HepG2 (cell line): Measurements from ENCODE around the gene GEMIN2. TPM values are rescaled to one million over a fixed set of nuclear protein-coding genes. Genes with fewer than 3 reads are reported as not detected.

ENCODE experiments used
- ATM ChIP-seq: fragments of 450-650 bp; IDR thresholded peaks from 2 replicates; pipeline ENCODE4 v1.7.1; 2017; ENCODE audit warnings: mild to moderate bottlenecking, borderline replicate concordance
- FOSL2 ChIP-seq: sonication (generic); formaldehyde crosslinking; IDR thresholded peaks from 2 replicates; pipeline ENCODE4 v1.4.0; 2020; ENCODE audit warnings: missing genetic modification reagents
- GABPB1 ChIP-seq: IDR thresholded peaks from 2 replicates; pipeline ENCODE4 v1.6.1; 2016; ENCODE audit warnings: mild to moderate bottlenecking, missing genetic modification reagents, moderate library complexity, missing compliant biosample characterization
- HES4 ChIP-seq: sonication (generic); formaldehyde crosslinking; IDR thresholded peaks from 2 replicates; pipeline ENCODE4 v1.9.0; 2021; ENCODE audit warnings: mild to moderate bottlenecking, missing genetic modification reagents, borderline replicate concordance
- KAT2B ChIP-seq: fragments of 150-350 bp; IDR thresholded peaks from 2 replicates; pipeline ENCODE4 v1.6.1; 2014; ENCODE audit warnings: low read depth, low read length, borderline replicate concordance
- MXD4 ChIP-seq: IDR thresholded peaks from 2 replicates; pipeline ENCODE4 v1.6.1; 2016; ENCODE audit warnings: mild to moderate bottlenecking, missing biosample characterization, missing genetic modification reagents
- PAX8 ChIP-seq: sonication (generic); formaldehyde crosslinking; IDR thresholded peaks from 2 replicates; pipeline ENCODE4 v1.8.0; 2022; ENCODE audit warnings: mild to moderate bottlenecking, missing genetic modification reagents, borderline replicate concordance
- RARA ChIP-seq: IDR thresholded peaks from 2 replicates; pipeline ENCODE4 v1.6.1; 2016; ENCODE audit warnings: missing genetic modification reagents, missing compliant biosample characterization
- RXRB ChIP-seq: IDR thresholded peaks from 2 replicates; pipeline ENCODE4 v1.6.1; 2016; ENCODE audit warnings: borderline replicate concordance, missing genetic modification reagents, missing compliant biosample characterization
- SNAPC2 ChIP-seq: sonication (generic); formaldehyde crosslinking; IDR thresholded peaks from 2 replicates; pipeline ENCODE4 v1.8.1; 2022; ENCODE audit warnings: mild to moderate bottlenecking, missing genetic modification reagents
- TBL1XR1 ChIP-seq: fragments of 150-350 bp; IDR thresholded peaks from 2 replicates; pipeline ENCODE4 v1.6.1; 2014; ENCODE audit warnings: borderline replicate concordance, low read length; ENCODE audit not compliant: partially characterized antibody
- WIZ ChIP-seq: sonication (generic); formaldehyde crosslinking; IDR thresholded peaks from 2 replicates; pipeline ENCODE4 v1.5.1; 2020; ENCODE audit warnings: mild to moderate bottlenecking, missing genetic modification reagents
- XRCC5 ChIP-seq: fragments of 200-400 bp; formaldehyde crosslinking; optimal IDR thresholded peaks from 2 replicates; pipeline ENCODE3; 2017; ENCODE audit warnings: mild to moderate bottlenecking, low read length
- ZBTB10 ChIP-seq: sonication (generic); formaldehyde crosslinking; IDR thresholded peaks from 2 replicates; pipeline ENCODE4 v1.4.0; 2020; ENCODE audit warnings: missing genetic modification reagents, borderline replicate concordance
- ZFP37 ChIP-seq: sonication (generic); formaldehyde crosslinking; IDR thresholded peaks from 2 replicates; pipeline ENCODE4 v1.4.0; 2020; ENCODE audit warnings: missing genetic modification reagents, borderline replicate concordance
- ZNF282 ChIP-seq: fragments of 450-650 bp; IDR thresholded peaks from 2 replicates; pipeline ENCODE4 v1.6.1; 2018; ENCODE audit not compliant: partially characterized antibody
- ZNF570 ChIP-seq: sonication (generic); formaldehyde crosslinking; IDR thresholded peaks from 2 replicates; pipeline ENCODE4 v1.4.0; 2020; ENCODE audit warnings: mild to moderate bottlenecking, missing genetic modification reagents, borderline replicate concordance
- ZNF781 ChIP-seq: sonication (generic); formaldehyde crosslinking; IDR thresholded peaks from 2 replicates; pipeline ENCODE4 v1.5.1; 2020; ENCODE audit warnings: borderline replicate concordance, mild to moderate bottlenecking, missing genetic modification reagents; ENCODE audit errors: not compliant biosample characterization
- ZSCAN21 ChIP-seq: sonication (generic); formaldehyde crosslinking; IDR thresholded peaks from 2 replicates; pipeline ENCODE4 v1.8.0; 2022; ENCODE audit warnings: mild to moderate bottlenecking, missing genetic modification reagents, moderate library complexity, borderline replicate concordance
- polyA plus RNA-seq, 8 experiments: library from polyadenylated mRNA; depleted of rRNA in 3 of 8; stranded (reverse) in 7 of 8; unstranded in 1 of 8; fragments of >200 nt; fragmentation: Illumina TruSeq in 4 of 8; extraction: Trizol in 4 of 8; gene quantifications; 2 replicates each; pipeline versions ENCODE4 v1.2.1 to v1.2.3, GENCODE V29; 2011 to 2016; ENCODE audit warnings: low read depth in 4 of 8, missing spikeins in 1 of 8, mixed read lengths in 1 of 8; ENCODE audit not compliant: insufficient read depth in 1 of 8
- total RNA-seq, 5 experiments: library from RNA; depleted of rRNA; stranded (reverse); fragments of >200 nt; fragmentation: Illumina TruSeq; extraction: Trizol; gene quantifications; 2 replicates each; pipeline ENCODE4 v1.2.3, GENCODE V29; 2016; ENCODE audit warnings: low read depth in 1 of 5
- TF ChIP-seq, protein P1 (sequence below): sonication (generic); formaldehyde crosslinking; IDR thresholded peaks from 2 replicates; pipeline ENCODE4 v1.5.1; 2020; ENCODE audit warnings: missing genetic modification reagents, mild to moderate bottlenecking, borderline replicate concordance
- TF ChIP-seq, protein P2 (sequence below): sonication (generic); formaldehyde crosslinking; IDR thresholded peaks from 2 replicates; pipeline ENCODE4 v1.9.0; 2022; ENCODE audit warnings: missing genetic modification reagents, mild to moderate bottlenecking, borderline replicate concordance
- TF ChIP-seq, protein P3 (sequence below): IDR thresholded peaks from 2 replicates; pipeline ENCODE4 v1.6.1; 2016; ENCODE audit warnings: missing biosample characterization, missing genetic modification reagents, low read depth

Gene GEMIN2
- total and polyA plus RNA-seq, 2 of the 13 experiments (the other 11 are each of a cell fraction or from before 2014, with no cell fraction given) = 54.8 to 110 TPM

GRCh38 chr14:39102265-39102968, 11.7 kb upstream of the GEMIN2 start (continued):
- no peak for TF ChIP-seq ZFP37 (CRISPR knock-in tag)
- no peak for TF ChIP-seq SNAPC2 (CRISPR knock-in tag)
- no peak; the same call in 1 of the 2 replicates for TF ChIP-seq ZSCAN21 (CRISPR knock-in tag)
- TF ChIP-seq, protein P1, sequence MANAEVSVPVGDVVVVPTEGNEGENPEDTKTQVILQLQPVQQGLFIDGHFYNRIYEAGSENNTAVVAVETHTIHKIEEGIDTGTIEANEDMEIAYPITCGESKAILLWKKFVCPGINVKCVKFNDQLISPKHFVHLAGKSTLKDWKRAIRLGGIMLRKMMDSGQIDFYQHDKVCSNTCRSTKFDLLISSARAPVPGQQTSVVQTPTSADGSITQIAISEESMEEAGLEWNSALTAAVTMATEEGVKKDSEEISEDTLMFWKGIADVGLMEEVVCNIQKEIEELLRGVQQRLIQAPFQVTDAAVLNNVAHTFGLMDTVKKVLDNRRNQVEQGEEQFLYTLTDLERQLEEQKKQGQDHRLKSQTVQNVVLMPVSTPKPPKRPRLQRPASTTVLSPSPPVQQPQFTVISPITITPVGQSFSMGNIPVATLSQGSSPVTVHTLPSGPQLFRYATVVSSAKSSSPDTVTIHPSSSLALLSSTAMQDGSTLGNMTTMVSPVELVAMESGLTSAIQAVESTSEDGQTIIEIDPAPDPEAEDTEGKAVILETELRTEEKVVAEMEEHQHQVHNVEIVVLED (CRISPR knock-in tag) = no peak
- no peak for TF ChIP-seq XRCC5
- TF ChIP-seq KAT2B = no peak
- TF ChIP-seq, protein P2, sequence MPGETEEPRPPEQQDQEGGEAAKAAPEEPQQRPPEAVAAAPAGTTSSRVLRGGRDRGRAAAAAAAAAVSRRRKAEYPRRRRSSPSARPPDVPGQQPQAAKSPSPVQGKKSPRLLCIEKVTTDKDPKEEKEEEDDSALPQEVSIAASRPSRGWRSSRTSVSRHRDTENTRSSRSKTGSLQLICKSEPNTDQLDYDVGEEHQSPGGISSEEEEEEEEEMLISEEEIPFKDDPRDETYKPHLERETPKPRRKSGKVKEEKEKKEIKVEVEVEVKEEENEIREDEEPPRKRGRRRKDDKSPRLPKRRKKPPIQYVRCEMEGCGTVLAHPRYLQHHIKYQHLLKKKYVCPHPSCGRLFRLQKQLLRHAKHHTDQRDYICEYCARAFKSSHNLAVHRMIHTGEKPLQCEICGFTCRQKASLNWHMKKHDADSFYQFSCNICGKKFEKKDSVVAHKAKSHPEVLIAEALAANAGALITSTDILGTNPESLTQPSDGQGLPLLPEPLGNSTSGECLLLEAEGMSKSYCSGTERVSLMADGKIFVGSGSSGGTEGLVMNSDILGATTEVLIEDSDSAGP (CRISPR knock-in tag) = no peak; the same call in 1 of the 2 replicates
- TF ChIP-seq ATM = no peak
- TF ChIP-seq GABPB1 (CRISPR knock-in tag) = no peak
- peak; percentile 69 for TF ChIP-seq TBL1XR1
- no peak for TF ChIP-seq FOSL2 (CRISPR knock-in tag)
- no peak for TF ChIP-seq ZNF570
- peak; percentile 11 for TF ChIP-seq ZNF781 (CRISPR knock-in tag)
- no peak for TF ChIP-seq PAX8 (CRISPR knock-in tag)
- TF ChIP-seq, protein P3, sequence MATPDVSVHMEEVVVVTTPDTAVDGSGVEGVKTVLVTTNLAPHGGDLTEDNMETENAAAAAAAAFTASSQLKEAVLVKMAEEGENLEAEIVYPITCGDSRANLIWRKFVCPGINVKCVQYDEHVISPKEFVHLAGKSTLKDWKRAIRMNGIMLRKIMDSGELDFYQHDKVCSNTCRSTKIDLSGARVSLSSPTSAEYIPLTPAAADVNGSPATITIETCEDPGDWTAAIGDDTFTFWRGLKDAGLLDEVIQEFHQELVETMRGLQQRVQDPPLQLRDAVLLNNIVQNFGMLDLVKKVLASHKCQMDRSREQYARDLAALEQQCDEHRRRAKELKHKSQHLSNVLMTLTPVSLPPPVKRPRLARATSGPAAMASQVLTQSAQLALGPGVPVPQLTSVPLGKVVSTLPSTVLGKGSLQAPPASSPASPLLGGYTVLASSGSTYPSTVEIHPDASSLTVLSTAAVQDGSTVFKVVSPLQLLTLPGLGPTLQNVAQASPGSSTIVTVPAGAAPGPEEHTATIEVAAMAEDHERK = no peak
- TF ChIP-seq HES4 = no peak
- TF ChIP-seq RXRB (CRISPR knock-in tag) = peak; percentile 87
- TF ChIP-seq ZNF282 = no peak
- TF ChIP-seq RARA (CRISPR knock-in tag) = 0 out of 2 replicates have a peak, but pooled peaks have one; percentile 46
- 0 out of 2 replicates have a peak, but pooled peaks have one; percentile 18 for TF ChIP-seq ZBTB10 (CRISPR knock-in tag)
- TF ChIP-seq WIZ (CRISPR knock-in tag) = no peak; the same call in 1 of the 2 replicates
- TF ChIP-seq MXD4 (CRISPR knock-in tag) = no peak
